Upper lobe of left lung (tissue), 6 donors: Measurements from ENCODE around the gene RTL10. TPM values are rescaled to one million over a fixed set of nuclear protein-coding genes. Genes with fewer than 3 reads are reported as not detected.

Source experiments
- ATAC-seq, 2 donors: fragments of 200-7000 bp; cut with Tn5 transposase; one replicate each; pipeline ENCODE4 v1.9.1; 2022; ENCODE audit warnings: mild to moderate bottlenecking in 2 of 2, moderate library complexity in 2 of 2; ENCODE audit not compliant: low FRiP score in 2 of 2
- DNase-seq, 2 donors: peaks; one replicate each; pipeline ENCODE4 v3.0.0-alpha.2; 2019 to 2020
- H3K27ac ChIP-seq, 4 donors: fragments of 200-600 bp; sonication (generic); one replicate each; pipeline ENCODE4 v1.5.1; 2016 to 2019
- H3K27me3 ChIP-seq, 4 donors: fragments of 200-600 bp; sonication (generic); one replicate each; pipeline ENCODE4 v1.5.1; 2017 to 2019
- H3K36me3 ChIP-seq, 4 donors: fragments of 200-600 bp; sonication (generic); one replicate each; pipeline ENCODE4 v1.5.1; 2016 to 2019
- H3K4me1 ChIP-seq, 4 donors: fragments of 200-600 bp; sonication (generic); one replicate each; pipeline ENCODE4 v1.5.1; 2018 to 2019
- H3K4me3 ChIP-seq, 4 donors: fragments of 200-600 bp; sonication (generic); one replicate each; pipeline ENCODE4 v1.5.1; 2017 to 2019; ENCODE audit warnings: mild to moderate bottlenecking in 2 of 4, moderate library complexity in 1 of 4
- H3K9me3 ChIP-seq, 4 donors: fragments of 200-600 bp; sonication (generic); one replicate each; pipeline ENCODE4 v1.5.1; 2018 to 2019
- EP300 ChIP-seq, 4 donors: sonication (generic); formaldehyde crosslinking; IDR thresholded peaks; one replicate each; pipeline ENCODE4 v1.5.1; 2017; ENCODE audit warnings: antibody characterized with exemption in 4 of 4, control low read depth in 2 of 4
- POLR2A ChIP-seq, 4 donors: fragments of 450-650 bp; IDR thresholded peaks; one replicate each; pipeline ENCODE4 v1.5.1; 2016 to 2017; ENCODE audit warnings: antibody characterized with exemption in 4 of 4, mild to moderate bottlenecking in 2 of 4
- POLR2AphosphoS5 ChIP-seq, 2 donors: sonication (generic); formaldehyde crosslinking; IDR thresholded peaks; one replicate each; pipeline ENCODE4 v1.5.1; 2017; ENCODE audit warnings: antibody characterized with exemption in 2 of 2
- WGBS, 2 donors: methylation state at CpG; one replicate each; pipeline ENCODE4 v1.1.5; 2017 to 2018; 5-methylcytosine and 5-hydroxymethylcytosine counted together
- total RNA-seq, 6 donors: library from RNA; depleted of rRNA in 4 of 6; stranded (reverse); fragments of >200 nt in 4 of 6; gene quantifications; one replicate each; pipeline versions ENCODE4 v1.1.0 to v1.2.1, GENCODE V29; 2016 to 2021
- TF ChIP-seq, protein P1 (sequence below), 6 experiments: fragments of 450-650 bp in 4 of 6; fragments of 200-600 bp in 2 of 6; sonication (generic) in 2 of 6; IDR thresholded peaks; one replicate each; pipeline ENCODE4 v1.5.1; 2016 to 2019; ENCODE audit warnings: antibody characterized with exemption in 6 of 6
- donor health status: DM: no; HTN: no; CAD: no; lungs with moderate emphysema.
- donor health status: DM: no; HTN: yes; CAD: no; lungs with severe emphysema.

Gene RTL10
- total RNA-seq, 6 donors from 2014 or later: 16.4 to 27.4 (median 24.1) TPM

DNA sequence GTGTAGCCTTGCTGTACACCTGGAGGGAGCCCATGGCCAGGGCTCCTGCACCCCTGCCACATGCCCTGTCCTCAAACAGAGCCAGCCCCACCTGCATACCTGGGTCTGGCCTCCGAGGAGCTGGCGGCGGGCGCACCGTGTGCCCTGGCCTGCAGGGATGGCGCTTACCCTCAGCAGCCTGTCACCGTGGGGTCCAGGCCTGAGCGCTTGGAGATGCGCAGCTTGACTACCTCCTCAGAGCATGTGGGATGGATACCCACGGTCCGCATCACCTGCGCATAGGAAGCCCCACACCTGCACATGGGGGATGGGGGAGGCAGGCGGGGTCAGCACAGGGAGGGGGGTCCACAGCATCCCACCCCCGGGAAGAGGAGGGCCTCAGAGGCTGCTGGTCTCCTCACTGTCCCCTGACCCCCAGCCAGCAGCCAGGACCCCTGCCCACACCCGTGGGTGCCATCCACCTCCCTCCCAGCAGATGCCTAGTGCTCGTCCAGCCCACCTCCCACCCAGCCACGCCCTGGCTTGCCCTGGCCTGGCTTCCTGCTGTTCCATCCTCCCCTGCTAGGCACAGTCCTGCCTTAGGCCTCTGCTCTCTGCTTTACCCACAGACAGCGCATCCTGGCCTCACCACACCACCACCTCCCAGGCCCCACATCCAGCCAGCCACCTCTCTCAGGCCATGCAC lies 22.4 kb upstream of the RTL10 start:
- Histone ChIP-seq H3K9me3 (no peaks in the 10 kb centered on the region), H3K4me1 (peaks cover 43 to 64% (median 43%) of the 10 kb centered on the region in 4 donors), H3K4me3 (no peak overlapping the region), H3K27ac (no peak overlapping the region), H3K36me3 (peaks cover 0 to 10% (median 1%) of the 10 kb centered on the region in 4 donors), H3K27me3 (no peaks in the 10 kb centered on the region)
- TF ChIP-seq, protein P1, sequence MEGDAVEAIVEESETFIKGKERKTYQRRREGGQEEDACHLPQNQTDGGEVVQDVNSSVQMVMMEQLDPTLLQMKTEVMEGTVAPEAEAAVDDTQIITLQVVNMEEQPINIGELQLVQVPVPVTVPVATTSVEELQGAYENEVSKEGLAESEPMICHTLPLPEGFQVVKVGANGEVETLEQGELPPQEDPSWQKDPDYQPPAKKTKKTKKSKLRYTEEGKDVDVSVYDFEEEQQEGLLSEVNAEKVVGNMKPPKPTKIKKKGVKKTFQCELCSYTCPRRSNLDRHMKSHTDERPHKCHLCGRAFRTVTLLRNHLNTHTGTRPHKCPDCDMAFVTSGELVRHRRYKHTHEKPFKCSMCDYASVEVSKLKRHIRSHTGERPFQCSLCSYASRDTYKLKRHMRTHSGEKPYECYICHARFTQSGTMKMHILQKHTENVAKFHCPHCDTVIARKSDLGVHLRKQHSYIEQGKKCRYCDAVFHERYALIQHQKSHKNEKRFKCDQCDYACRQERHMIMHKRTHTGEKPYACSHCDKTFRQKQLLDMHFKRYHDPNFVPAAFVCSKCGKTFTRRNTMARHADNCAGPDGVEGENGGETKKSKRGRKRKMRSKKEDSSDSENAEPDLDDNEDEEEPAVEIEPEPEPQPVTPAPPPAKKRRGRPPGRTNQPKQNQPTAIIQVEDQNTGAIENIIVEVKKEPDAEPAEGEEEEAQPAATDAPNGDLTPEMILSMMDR (IDR thresholded peaks at IDR 0.05): no peak
- TF ChIP-seq EP300 (IDR thresholded peaks at IDR 0.05) (no peak), POLR2A (IDR thresholded peaks at IDR 0.05) (no peak), POLR2AphosphoS5 (IDR thresholded peaks at IDR 0.05) (no peak)
- no peak for ATAC-seq
- 94 to 100% methylated on average over 2 to 12 of the region's 18 CpGs for WGBS, 2 donors
- peak; percentile 18 to 70 for DNase-seq

DNA sequence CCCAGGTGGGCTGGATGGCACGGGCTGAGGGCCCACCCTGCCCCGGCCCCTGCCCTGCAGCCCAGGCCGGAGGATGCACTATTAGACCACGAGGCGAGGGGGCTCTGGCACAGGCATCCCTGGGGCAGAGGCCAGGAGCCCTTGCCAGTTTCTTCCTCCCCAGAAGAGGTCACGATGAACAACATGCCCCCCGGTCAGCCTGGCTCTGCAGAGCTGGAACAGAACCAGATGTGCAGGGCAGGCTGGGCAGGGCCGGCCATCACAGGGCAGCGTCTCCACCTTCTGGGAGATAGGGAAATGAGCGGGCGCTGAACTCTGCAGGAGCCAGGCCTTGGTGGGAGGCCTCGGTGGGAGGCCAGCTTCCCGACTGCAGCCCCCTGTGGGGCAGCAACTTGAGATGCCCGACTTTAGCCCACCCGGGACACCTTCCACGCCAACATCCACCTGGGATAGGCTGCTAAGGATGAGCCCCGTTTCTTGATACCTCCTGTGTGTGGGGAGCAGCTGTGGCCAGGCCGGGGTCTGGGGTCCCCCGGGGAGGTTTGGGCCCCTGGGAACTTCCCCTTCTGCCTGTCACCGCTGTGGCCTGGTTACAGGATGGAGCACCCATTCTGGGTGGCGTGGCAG lies 21.8 kb upstream of the RTL10 start:
- no peak for TF ChIP-seq POLR2AphosphoS5 (IDR thresholded peaks at IDR 0.05)
- TF ChIP-seq EP300 (IDR thresholded peaks at IDR 0.05): no peak
- no peak for TF ChIP-seq POLR2A (IDR thresholded peaks at IDR 0.05)
- TF ChIP-seq, protein P1 (IDR thresholded peaks at IDR 0.05): no peak
- DNase-seq (peak; percentile 18 to 67), ATAC-seq (no peak)
- peaks cover 0 to 10% (median 1%) of the 10 kb centered on the region in 4 donors for H3K36me3 ChIP-seq
- H3K4me3 ChIP-seq: no peak overlapping the region
- no peaks in the 10 kb centered on the region for H3K9me3 ChIP-seq
- H3K4me1 ChIP-seq: peaks cover 36 to 57% (median 36%) of the 10 kb centered on the region in 4 donors
- no peak overlapping the region for H3K27ac ChIP-seq
- 81% methylated on average over 19 of the region's 21 CpGs; no CpG with 5 or more reads in 1 of the 2 donors for WGBS, 2 donors
- no peaks in the 10 kb centered on the region for H3K27me3 ChIP-seq

DNA sequence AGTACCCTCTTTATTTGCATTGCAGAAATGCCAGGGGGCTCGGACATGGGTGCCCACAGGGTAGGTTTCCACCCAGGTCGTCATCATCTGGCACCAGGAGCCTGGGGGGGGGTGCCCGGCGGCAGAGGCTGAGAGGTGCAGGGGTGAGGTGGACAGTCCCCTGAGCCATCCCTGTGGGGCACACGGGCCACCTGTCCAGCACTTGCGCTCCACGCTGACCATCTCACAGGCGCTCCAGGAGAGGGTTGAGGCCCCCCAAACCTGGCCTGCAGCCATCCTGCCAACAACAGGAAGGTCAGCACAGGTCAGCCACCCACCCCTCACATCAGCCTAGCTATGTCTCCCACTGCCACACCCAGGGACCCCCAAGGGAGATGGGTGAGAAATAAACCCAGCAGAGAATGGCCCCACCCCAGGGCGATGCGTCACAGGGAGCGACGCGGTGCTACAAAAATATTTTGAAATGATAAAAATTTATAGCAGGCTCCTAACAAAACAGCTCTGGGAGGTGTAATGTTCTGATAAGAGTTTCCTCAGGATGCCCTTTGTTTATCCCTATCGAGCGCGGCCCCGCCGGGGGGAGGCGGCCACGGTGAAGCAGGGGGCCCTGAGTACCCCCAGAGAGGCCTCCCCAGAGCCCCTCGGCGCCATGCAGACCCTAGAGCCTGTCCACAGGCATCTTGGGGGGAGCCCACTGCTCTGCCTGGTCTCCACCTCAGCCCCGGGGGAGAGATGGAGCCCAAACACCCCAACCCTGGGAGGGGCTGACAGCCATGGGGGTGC lies 21.0 kb upstream of the RTL10 start:
- H3K36me3 ChIP-seq: peaks cover 0 to 10% (median 1%) of the 10 kb centered on the region in 4 donors
- DNase-seq: peak; percentile 18 to 83
- H3K4me1 ChIP-seq: peaks cover 29 to 50% (median 32%) of the 10 kb centered on the region in 4 donors
- WGBS, 2 donors: 60 to 73% methylated on average over 17 to 22 of the region's 23 CpGs
- H3K9me3 ChIP-seq: no peaks in the 10 kb centered on the region
- H3K4me3 ChIP-seq: no peak overlapping the region
- H3K27ac ChIP-seq: peak overlapping the region in 2 of 4 donors; percentile 38 to 47
- no peaks in the 10 kb centered on the region for H3K27me3 ChIP-seq
- TF ChIP-seq, protein P1 (IDR thresholded peaks at IDR 0.05): no peak
- no peak for ATAC-seq

DNA sequence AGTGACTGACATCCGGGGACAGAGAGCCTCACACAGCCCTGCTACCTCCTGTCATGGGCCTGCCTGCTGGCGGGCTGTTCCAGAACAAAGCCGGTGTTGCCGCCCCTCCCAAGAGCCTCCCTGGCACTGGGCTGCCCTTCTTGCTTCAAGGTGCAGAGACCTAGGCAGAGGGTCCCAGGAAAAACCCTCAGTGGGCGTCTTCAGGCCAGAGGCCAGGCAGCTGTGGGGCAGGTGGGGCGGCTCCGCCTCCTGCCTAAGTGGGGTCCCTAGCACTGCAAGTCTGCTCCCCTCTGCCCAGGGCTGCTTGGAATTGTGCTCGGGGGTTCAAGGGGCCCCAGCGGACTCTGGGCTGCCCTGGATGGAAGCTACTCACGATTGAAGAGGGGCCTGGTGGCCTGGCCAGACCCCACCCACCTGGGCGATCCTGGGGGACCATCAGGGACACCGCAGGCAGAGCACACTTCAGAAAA lies 20.4 kb upstream of the RTL10 start:
- ATAC-seq (no peak), DNase-seq (peak in 1 of 2 donors; percentile 73)
- H3K27me3 ChIP-seq: no peaks in the 10 kb centered on the region

More for the DNA sequence above, 20.4 kb upstream of the RTL10 start:
- Histone ChIP-seq H3K4me1 (peaks cover 27 to 44% (median 29%) of the 10 kb centered on the region in 4 donors), H3K36me3 (peaks cover 0 to 10% (median 1%) of the 10 kb centered on the region in 4 donors), H3K9me3 (no peaks in the 10 kb centered on the region), H3K4me3 (no peak overlapping the region), H3K27ac (peak overlapping the region in 3 of 4 donors; percentile 32 to 47 (median 38))
- no peak for TF ChIP-seq POLR2AphosphoS5 (IDR thresholded peaks at IDR 0.05)
- no peak for TF ChIP-seq POLR2A (IDR thresholded peaks at IDR 0.05)
- TF ChIP-seq EP300 (IDR thresholded peaks at IDR 0.05): no peak
- TF ChIP-seq, protein P1 (IDR thresholded peaks at IDR 0.05): no peak
- WGBS, 2 donors: 76% methylated on average over 12 of the region's 12 CpGs; no CpG with 5 or more reads in 1 of the 2 donors
